Retinal pigment epithelial cell (primary cell): ENCODE data around the gene TPSD1.

ENCODE experiments used
- DNase-seq: peaks from one replicate; pipeline ENCODE4 v3.0.0-alpha.2; 2010; ENCODE audit warnings: low read depth
- H3K4me3 ChIP-seq: 2 replicates; pipeline ENCODE4 v1.5.1; 2011; ENCODE audit warnings: mild to moderate bottlenecking, low read length, control low read depth, moderate library complexity
- TF ChIP-seq, protein P1 (sequence below): conservative IDR thresholded peaks from 2 replicates; pipeline ENCODE4 v1.5.1; 2011; ENCODE audit warnings: low read depth, low read length, control low read depth, inconsistent platforms

Gene TPSD1

DNA sequence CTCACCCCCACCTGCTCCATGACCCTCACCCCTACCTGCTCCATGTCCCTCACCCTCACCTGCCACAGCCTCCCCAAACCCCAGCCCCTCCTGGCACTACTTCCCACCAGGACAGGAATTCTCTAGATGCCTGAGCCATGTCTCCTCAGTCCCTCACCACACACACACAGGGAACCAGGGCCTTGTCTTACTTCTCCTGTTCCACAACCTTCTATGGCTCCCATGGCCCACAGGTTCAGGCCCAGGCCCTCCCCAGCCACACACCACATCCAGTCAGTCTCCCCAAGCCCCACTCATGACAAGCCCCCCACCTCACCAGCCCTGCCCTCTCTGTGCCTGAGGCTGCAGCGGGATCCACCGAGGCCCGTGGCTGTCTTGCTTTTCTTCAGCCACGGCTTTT is 50.5 kb downstream of the TPSD1 start:
- TF ChIP-seq, protein P1, sequence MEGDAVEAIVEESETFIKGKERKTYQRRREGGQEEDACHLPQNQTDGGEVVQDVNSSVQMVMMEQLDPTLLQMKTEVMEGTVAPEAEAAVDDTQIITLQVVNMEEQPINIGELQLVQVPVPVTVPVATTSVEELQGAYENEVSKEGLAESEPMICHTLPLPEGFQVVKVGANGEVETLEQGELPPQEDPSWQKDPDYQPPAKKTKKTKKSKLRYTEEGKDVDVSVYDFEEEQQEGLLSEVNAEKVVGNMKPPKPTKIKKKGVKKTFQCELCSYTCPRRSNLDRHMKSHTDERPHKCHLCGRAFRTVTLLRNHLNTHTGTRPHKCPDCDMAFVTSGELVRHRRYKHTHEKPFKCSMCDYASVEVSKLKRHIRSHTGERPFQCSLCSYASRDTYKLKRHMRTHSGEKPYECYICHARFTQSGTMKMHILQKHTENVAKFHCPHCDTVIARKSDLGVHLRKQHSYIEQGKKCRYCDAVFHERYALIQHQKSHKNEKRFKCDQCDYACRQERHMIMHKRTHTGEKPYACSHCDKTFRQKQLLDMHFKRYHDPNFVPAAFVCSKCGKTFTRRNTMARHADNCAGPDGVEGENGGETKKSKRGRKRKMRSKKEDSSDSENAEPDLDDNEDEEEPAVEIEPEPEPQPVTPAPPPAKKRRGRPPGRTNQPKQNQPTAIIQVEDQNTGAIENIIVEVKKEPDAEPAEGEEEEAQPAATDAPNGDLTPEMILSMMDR = no peak
- DNase-seq = no peak

DNA sequence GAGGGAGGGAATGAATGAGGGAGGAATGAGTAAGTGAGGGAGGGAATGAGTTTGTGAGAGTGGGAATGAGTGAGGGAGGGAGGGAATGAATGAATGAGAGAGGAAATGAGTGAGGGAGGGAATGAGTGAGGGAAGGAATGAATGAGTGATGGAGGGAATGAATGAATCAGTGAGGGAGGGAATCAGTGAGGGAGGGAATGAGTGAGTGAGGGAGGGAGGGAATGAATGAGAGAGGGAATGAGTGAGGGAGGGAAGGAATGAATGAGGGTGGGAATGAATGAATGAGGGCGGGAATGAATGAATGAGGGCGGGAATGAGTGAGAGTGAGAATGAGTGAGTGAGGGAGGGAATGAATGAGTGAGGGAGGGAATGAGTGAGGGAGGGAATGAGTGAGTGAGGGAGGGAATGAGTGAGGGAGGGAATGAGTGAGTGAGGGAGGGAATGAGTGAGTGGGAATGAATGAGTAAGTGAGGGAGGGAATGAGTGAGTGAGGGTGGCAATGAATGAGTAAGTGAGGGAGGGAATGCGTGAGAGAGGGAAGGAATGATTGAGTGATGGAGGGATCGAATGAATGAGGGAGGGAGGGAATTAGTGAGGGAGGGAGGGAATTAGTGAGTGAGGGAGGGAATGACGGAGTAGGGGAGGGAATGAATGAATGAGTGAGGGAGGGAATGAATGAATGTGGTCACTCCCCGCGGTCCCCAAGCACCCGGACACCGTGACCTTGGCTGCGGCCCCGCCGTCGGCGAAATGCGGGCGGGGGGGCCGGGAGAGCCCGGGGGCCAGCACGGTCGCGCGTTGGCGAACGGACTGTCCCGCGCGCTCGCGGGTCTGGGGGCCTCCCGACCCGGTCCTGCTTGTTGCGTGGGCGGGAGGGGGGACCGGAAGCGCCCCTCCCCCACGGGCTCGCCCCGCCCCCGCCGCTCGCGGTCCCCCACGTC is 52.4 kb downstream of the TPSD1 start:
- DNase-seq = no peak
- H3K4me3 ChIP-seq = peak overlapping the region; percentile 67
- TF ChIP-seq, protein P1 = no peak

More for the DNA sequence above, 50.5 kb downstream of the TPSD1 start:
- H3K4me3 ChIP-seq = no peak overlapping the region
